Osteocyte (in vitro differentiated cells): Measurements from ENCODE around the gene ISG15. TPM values are rescaled to one million over a fixed set of nuclear protein-coding genes. Genes with fewer than 3 reads are reported as not detected.
A peak's percentile ranks its signal among the peaks of the same experiment; 100 is the strongest.
"Not testable (repeated sequence)": the region's sequence is repeated elsewhere in the genome, so short reads cannot be mapped to it uniquely, and the experiment has no call there.

Experiments used
- DNase-seq: peaks from one replicate; pipeline ENCODE4 v3.0.0; 2021; ENCODE audit warnings: mixed read lengths; ENCODE audit not compliant: unreplicated experiment; ENCODE audit errors: extremely low spot score
- H3K27ac Mint-ChIP-seq: one replicate; pipeline ENCODE4 v1.8.0; 2021; ENCODE audit warnings: mild to moderate bottlenecking, mixed read lengths; ENCODE audit not compliant: unreplicated experiment
- H3K27me3 Mint-ChIP-seq: one replicate; pipeline ENCODE4 v1.8.0; 2021; ENCODE audit warnings: mixed read lengths; ENCODE audit not compliant: unreplicated experiment
- H3K36me3 Mint-ChIP-seq: one replicate; pipeline ENCODE4 v1.8.0; 2021; ENCODE audit warnings: mixed read lengths; ENCODE audit not compliant: unreplicated experiment
- H3K4me1 Mint-ChIP-seq: one replicate; pipeline ENCODE4 v1.8.0; 2021; ENCODE audit warnings: mixed read lengths; ENCODE audit not compliant: unreplicated experiment
- H3K4me3 Mint-ChIP-seq: one replicate; pipeline ENCODE4 v1.8.0; 2021; ENCODE audit warnings: mild to moderate bottlenecking, moderate library complexity, mixed read lengths; ENCODE audit not compliant: unreplicated experiment
- H3K9me3 Mint-ChIP-seq: one replicate; pipeline ENCODE4 v1.8.0; 2021; ENCODE audit warnings: mixed read lengths; ENCODE audit not compliant: unreplicated experiment
- total RNA-seq: library from RNA; stranded (reverse); gene quantifications from 2 replicates; pipeline ENCODE4 v1.2.1, GENCODE V29; 2021
- TF ChIP-seq, protein P1 (sequence below): fragments of 200-600 bp; sonication (generic); IDR thresholded peaks from 2 replicates; pipeline ENCODE4 v1.5.0; 2021; ENCODE audit warnings: antibody characterized with exemption, mild to moderate bottlenecking, moderate library complexity

ISG15 gene
- total RNA-seq, 1 donor from 2014 or later, result 30.6 TPM

DNA sequence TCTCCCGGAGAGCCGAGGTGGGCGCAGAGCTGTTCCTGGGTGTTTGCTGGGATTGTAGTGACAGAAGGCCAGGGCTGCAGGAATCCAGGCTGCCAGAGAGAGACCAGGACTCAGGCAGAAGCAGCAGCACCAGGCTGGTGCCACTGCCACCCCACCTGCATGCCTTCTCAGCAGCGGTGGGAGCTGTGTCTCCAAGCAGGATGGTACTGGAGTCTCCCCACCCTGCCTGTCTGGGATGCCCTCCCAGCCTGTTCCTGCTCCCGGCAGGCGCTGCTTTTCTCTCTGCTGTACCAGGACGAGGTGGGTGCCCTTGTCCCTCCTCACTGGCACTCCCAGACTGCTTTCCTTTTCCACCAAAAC is 8.9 kb upstream of the ISG15 start:
- Mint-ChIP-seq H3K4me1 (peaks cover 26% of the 10 kb centered on the region), H3K27ac (no peak overlapping the region), H3K4me3 (no peak overlapping the region), H3K27me3 (no peaks in the 10 kb centered on the region), H3K9me3 (no peaks in the 10 kb centered on the region), H3K36me3 (peaks cover 4% of the 10 kb centered on the region)
- TF ChIP-seq, protein P1, sequence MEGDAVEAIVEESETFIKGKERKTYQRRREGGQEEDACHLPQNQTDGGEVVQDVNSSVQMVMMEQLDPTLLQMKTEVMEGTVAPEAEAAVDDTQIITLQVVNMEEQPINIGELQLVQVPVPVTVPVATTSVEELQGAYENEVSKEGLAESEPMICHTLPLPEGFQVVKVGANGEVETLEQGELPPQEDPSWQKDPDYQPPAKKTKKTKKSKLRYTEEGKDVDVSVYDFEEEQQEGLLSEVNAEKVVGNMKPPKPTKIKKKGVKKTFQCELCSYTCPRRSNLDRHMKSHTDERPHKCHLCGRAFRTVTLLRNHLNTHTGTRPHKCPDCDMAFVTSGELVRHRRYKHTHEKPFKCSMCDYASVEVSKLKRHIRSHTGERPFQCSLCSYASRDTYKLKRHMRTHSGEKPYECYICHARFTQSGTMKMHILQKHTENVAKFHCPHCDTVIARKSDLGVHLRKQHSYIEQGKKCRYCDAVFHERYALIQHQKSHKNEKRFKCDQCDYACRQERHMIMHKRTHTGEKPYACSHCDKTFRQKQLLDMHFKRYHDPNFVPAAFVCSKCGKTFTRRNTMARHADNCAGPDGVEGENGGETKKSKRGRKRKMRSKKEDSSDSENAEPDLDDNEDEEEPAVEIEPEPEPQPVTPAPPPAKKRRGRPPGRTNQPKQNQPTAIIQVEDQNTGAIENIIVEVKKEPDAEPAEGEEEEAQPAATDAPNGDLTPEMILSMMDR, result no peak
- no peak for DNase-seq

DNA sequence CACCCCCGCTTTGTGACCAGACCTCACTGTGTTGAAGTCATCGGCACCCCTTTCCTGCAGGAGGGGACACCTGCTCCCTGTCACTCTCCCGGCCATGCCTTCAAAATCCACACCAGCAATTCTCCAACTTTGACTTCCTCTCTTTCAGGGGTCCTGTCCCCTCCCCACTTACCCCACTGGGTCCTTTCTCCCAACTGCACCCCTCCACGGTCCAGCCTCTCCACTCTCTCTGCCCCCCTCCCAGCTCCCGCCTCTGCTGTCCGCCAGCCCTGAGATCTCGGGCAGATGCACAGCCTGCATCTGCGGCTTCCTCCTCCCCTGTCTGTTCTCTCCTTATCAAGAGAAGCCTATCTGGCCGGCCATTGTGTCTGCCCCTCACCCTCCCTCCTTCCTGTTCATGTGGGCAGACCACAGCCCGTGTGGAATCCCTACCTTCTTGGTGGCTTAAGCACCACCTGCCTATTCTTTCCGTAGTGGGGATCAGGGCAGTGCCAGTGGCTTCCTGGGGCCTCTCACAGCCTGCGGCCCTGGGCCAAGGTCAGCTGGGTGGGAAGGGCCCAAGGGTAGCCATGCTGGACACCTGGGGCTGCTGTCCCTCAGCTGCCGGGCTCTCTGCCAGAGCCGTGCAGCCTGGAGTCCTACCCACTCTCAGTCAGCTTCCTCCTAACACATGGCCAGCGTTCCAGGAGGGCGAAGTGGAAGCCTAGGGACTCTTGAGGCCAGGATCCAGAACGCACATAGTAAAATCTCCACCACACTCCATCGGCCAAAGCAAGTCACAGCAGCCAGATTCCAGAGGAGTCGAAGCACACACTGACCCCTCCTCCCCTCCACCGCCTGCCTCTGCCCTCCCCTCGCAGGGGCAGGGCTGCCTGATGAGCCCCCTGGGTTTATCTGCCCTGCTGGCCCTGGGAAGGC is 8.3 kb upstream of the ISG15 start:
- peaks cover 4% of the 10 kb centered on the region for H3K36me3 Mint-ChIP-seq
- no peaks in the 10 kb centered on the region for H3K27me3 Mint-ChIP-seq
- peak overlapping the region; percentile 38 for H3K4me3 Mint-ChIP-seq
- no peaks in the 10 kb centered on the region for H3K9me3 Mint-ChIP-seq
- peaks cover 26% of the 10 kb centered on the region for H3K4me1 Mint-ChIP-seq
- peak; percentile 85 for DNase-seq
- peak overlapping the region; percentile 87 for H3K27ac Mint-ChIP-seq
- TF ChIP-seq, protein P1, result no peak

DNA sequence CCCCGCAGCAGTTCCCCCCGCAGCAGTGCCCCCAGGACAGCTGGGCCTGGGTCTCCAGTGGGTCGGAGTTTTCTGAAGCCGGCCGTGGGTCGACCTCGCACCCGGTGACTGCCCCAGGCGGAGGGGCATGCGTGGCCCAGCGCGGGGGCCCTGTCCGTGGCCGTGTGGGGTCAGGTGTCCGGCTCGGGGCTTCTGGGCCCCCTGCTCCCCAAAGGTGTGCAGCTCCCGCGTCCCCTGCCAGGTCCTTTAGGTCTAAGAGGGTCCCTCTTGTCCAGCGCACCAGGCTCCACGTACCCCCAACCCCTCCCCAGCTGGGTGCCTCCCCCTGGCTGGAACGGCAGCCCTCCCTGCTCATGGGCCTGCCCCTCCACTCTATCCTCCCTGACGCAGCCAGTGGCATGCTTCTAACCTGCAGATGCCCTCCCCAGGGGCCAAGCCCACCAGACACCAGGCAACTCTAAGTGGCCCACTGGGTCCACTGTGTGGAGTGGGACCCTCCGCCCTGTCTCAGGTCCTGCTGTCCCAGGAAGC is 7.5 kb upstream of the ISG15 start:
- peaks cover 4% of the 10 kb centered on the region for H3K36me3 Mint-ChIP-seq
- no peaks in the 10 kb centered on the region for H3K27me3 Mint-ChIP-seq
- H3K9me3 Mint-ChIP-seq, result no peaks in the 10 kb centered on the region
- TF ChIP-seq, protein P1, result no peak
- H3K4me3 Mint-ChIP-seq, result no peak overlapping the region
- no peak for DNase-seq
- peaks cover 24% of the 10 kb centered on the region for H3K4me1 Mint-ChIP-seq
- no peak overlapping the region for H3K27ac Mint-ChIP-seq

DNA sequence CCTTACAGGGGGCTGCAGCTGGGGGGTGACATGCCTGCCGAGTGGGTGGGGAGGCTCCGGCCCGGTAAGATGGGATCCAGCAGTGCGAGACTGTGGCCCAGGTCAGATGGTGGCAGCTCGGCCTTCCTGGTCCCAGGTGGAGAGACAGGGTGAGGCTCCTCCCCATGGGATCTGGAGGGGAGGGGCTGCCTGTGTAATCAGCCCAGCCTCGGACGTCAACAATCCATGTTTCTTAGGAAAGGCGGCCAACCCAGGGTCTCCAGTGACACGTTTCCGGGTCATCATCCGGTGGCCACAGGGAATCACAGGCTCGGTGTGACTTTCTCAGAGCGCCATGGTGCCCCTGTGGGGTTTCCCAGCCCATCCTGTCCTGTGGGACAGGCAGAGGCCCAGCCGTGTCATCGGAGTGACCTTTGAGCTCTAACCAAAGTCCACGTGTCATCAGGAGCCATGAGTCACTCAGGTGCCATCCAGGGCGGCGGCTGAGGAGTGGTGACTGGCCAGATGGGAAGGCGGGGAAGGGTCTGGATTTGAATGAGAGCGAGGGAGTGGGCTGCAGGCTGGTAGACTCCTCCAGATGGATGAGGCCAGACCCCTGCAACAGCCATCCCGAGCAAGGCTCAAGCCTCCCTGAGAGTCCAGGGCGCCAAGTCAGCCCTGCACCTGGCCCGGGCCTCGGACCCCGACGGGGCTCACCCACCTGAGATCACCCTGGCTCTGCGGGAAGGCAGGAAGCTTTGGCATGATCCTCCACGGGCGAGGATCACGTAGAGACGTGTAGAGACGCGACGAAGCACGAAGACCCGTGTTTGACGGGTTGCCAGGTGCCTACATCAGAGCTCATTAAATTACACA is 6.8 kb upstream of the ISG15 start:
- Mint-ChIP-seq H3K36me3 (peaks cover 4% of the 10 kb centered on the region), H3K4me1 (peaks cover 24% of the 10 kb centered on the region), H3K27ac (no peak overlapping the region), H3K4me3 (no peak overlapping the region), H3K27me3 (no peaks in the 10 kb centered on the region), H3K9me3 (no peaks in the 10 kb centered on the region)
- TF ChIP-seq, protein P1, result no peak
- DNase-seq, result no peak

DNA sequence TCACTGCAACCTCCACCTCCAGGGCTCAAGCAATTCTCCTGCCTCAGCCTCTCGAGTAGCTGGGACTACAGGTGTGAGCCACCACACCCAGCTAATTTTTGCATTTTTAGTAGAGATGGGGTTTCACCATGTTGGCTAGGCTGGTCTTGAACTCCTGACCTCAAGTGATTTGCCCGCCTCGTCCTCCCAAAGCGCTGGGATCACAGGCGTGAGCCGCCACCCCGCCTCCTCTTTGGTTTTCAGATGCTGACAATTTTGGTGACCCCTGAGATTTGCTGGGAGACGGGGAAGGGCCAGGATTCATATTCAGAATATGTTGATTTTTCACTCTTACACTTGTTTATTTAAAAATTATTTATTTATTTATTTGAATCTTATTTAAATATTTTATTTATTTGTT is 3.2 kb upstream of the ISG15 start:
- not testable (repeated sequence) for H3K27me3 Mint-ChIP-seq, H3K9me3 Mint-ChIP-seq, DNase-seq, H3K27ac Mint-ChIP-seq, H3K36me3 Mint-ChIP-seq, H3K4me3 Mint-ChIP-seq
- peaks cover 32% of the 10 kb centered on the region for H3K4me1 Mint-ChIP-seq
